ENCODE data around the gene GLYAT.

Gene GLYAT

GRCh38 chr11:58731819-58732218 is at the start of gene GLYAT:
TSS of gene GLYAT (minus strand) at chr11:58731943. CDS start at chr11:58724496, 7,447 bp downstream.
- ATAC-seq (replicated peaks; ENCODE audit: extremely low read depth, poor library complexity, severe bottlenecking) (no peak), DNase-seq (ENCODE audit: low spot score in 2 of 2) (no peak)
- Mint-ChIP-seq H3K36me3 (ENCODE audit: insufficient read depth) (no peaks in the 10 kb centered on the region), H3K4me1 (peaks cover 10% of the 10 kb centered on the region), H3K9me3 (no peaks in the 10 kb centered on the region), H3K4me3 (no peak within 1 kb of the TSS), H3K27me3 (peaks cover 29% of the 10 kb centered on the region), H3K27ac (ENCODE audit: low read depth) (no peak within 1 kb of the TSS)

- DNase-seq (ENCODE audit: low spot score in 2 of 2) (no peak), ATAC-seq (replicated peaks; ENCODE audit: extremely low read depth, poor library complexity, severe bottlenecking) (no peak)
- Mint-ChIP-seq H3K9me3 (no peaks in the 10 kb centered on the region), H3K4me3 (no peak overlapping the region), H3K27ac (ENCODE audit: low read depth) (no peak overlapping the region), H3K4me1 (no peaks in the 10 kb centered on the region), H3K36me3 (ENCODE audit: insufficient read depth) (no peaks in the 10 kb centered on the region), H3K27me3 (peaks cover 15% of the 10 kb centered on the region)
Observed at GRCh38 chr11:58781345-58781744, 49.6 kb upstream of the GLYAT start.

- no peak for DNase-seq (ENCODE audit: low spot score in 2 of 2)
- ATAC-seq (replicated peaks; ENCODE audit: extremely low read depth, poor library complexity, severe bottlenecking): no peak
- Mint-ChIP-seq H3K36me3 (ENCODE audit: insufficient read depth) (no peaks in the 10 kb centered on the region), H3K4me3 (no peak overlapping the region), H3K4me1 (no peaks in the 10 kb centered on the region), H3K27ac (ENCODE audit: low read depth) (no peak overlapping the region), H3K27me3 (peaks cover 23% of the 10 kb centered on the region), H3K9me3 (no peaks in the 10 kb centered on the region)
Observed at GRCh38 chr11:58780578-58780977, 48.8 kb upstream of the GLYAT start.

GRCh38 chr11:58776891-58777710 is 45.4 kb upstream of the GLYAT start:
- Mint-ChIP-seq H3K27ac (ENCODE audit: low read depth) (no peak overlapping the region), H3K4me3 (no peak overlapping the region), H3K27me3 (peaks cover 32% of the 10 kb centered on the region), H3K9me3 (no peaks in the 10 kb centered on the region), H3K36me3 (ENCODE audit: insufficient read depth) (no peaks in the 10 kb centered on the region), H3K4me1 (no peaks in the 10 kb centered on the region)
- ATAC-seq (replicated peaks; ENCODE audit: extremely low read depth, poor library complexity, severe bottlenecking): no peak
- DNase-seq (ENCODE audit: low spot score in 2 of 2): no peak

GRCh38 chr11:58775066-58775708 is 43.4 kb upstream of the GLYAT start:
- DNase-seq (ENCODE audit: low spot score in 2 of 2) (no peak), ATAC-seq (replicated peaks; ENCODE audit: extremely low read depth, poor library complexity, severe bottlenecking) (no peak)
- peaks cover 50% of the 10 kb centered on the region for H3K27me3 Mint-ChIP-seq
- no peak overlapping the region for H3K4me3 Mint-ChIP-seq
- H3K4me1 Mint-ChIP-seq: no peaks in the 10 kb centered on the region
- no peaks in the 10 kb centered on the region for H3K9me3 Mint-ChIP-seq
- no peak overlapping the region for H3K27ac Mint-ChIP-seq (ENCODE audit: low read depth)
- no peaks in the 10 kb centered on the region for H3K36me3 Mint-ChIP-seq (ENCODE audit: insufficient read depth)

GRCh38 chr11:58774164-58774593 is 42.4 kb upstream of the GLYAT start:
- no peak for ATAC-seq (replicated peaks; ENCODE audit: extremely low read depth, poor library complexity, severe bottlenecking)
- Mint-ChIP-seq H3K9me3 (no peaks in the 10 kb centered on the region), H3K36me3 (ENCODE audit: insufficient read depth) (no peaks in the 10 kb centered on the region), H3K4me1 (no peaks in the 10 kb centered on the region), H3K27ac (ENCODE audit: low read depth) (no peak overlapping the region), H3K4me3 (no peak overlapping the region), H3K27me3 (peaks cover 60% of the 10 kb centered on the region)
- DNase-seq (ENCODE audit: low spot score in 2 of 2): no peak

- Mint-ChIP-seq H3K36me3 (ENCODE audit: insufficient read depth) (no peaks in the 10 kb centered on the region), H3K9me3 (no peaks in the 10 kb centered on the region), H3K27me3 (peaks cover 60% of the 10 kb centered on the region), H3K4me1 (no peaks in the 10 kb centered on the region), H3K4me3 (no peak overlapping the region), H3K27ac (ENCODE audit: low read depth) (no peak overlapping the region)
- DNase-seq (ENCODE audit: low spot score in 2 of 2): no peak
- no peak for ATAC-seq (replicated peaks; ENCODE audit: extremely low read depth, poor library complexity, severe bottlenecking)
Observed at GRCh38 chr11:58773337-58773736, 41.6 kb upstream of the GLYAT start.

GRCh38 chr11:58772329-58773285 is 40.9 kb upstream of the GLYAT start:
- Mint-ChIP-seq H3K4me3 (no peak overlapping the region), H3K4me1 (no peaks in the 10 kb centered on the region), H3K9me3 (no peaks in the 10 kb centered on the region), H3K36me3 (ENCODE audit: insufficient read depth) (no peaks in the 10 kb centered on the region), H3K27ac (ENCODE audit: low read depth) (no peak overlapping the region), H3K27me3 (peaks cover 58% of the 10 kb centered on the region)
- DNase-seq (ENCODE audit: low spot score in 2 of 2) (no peak), ATAC-seq (replicated peaks; ENCODE audit: extremely low read depth, poor library complexity, severe bottlenecking) (no peak)

- Mint-ChIP-seq H3K4me1 (no peaks in the 10 kb centered on the region), H3K36me3 (ENCODE audit: insufficient read depth) (no peaks in the 10 kb centered on the region), H3K27ac (ENCODE audit: low read depth) (no peak overlapping the region), H3K4me3 (no peak overlapping the region), H3K9me3 (no peaks in the 10 kb centered on the region), H3K27me3 (peaks cover 48% of the 10 kb centered on the region)
- DNase-seq (ENCODE audit: low spot score in 2 of 2): no peak
- ATAC-seq (replicated peaks; ENCODE audit: extremely low read depth, poor library complexity, severe bottlenecking): no peak
Observed at GRCh38 chr11:58771458-58771855, 39.7 kb upstream of the GLYAT start.

GRCh38 chr11:58770627-58771457 is 39.1 kb upstream of the GLYAT start:
- Mint-ChIP-seq H3K4me3 (no peak overlapping the region), H3K27ac (ENCODE audit: low read depth) (no peak overlapping the region), H3K4me1 (no peaks in the 10 kb centered on the region), H3K36me3 (ENCODE audit: insufficient read depth) (no peaks in the 10 kb centered on the region), H3K27me3 (peaks cover 48% of the 10 kb centered on the region), H3K9me3 (no peaks in the 10 kb centered on the region)
- ATAC-seq (replicated peaks; ENCODE audit: extremely low read depth, poor library complexity, severe bottlenecking) (no peak), DNase-seq (ENCODE audit: low spot score in 2 of 2) (no peak)

GRCh38 chr11:58770166-58770565 is 38.4 kb upstream of the GLYAT start:
- Mint-ChIP-seq H3K9me3 (no peaks in the 10 kb centered on the region), H3K4me3 (no peak overlapping the region), H3K27me3 (peaks cover 51% of the 10 kb centered on the region), H3K36me3 (ENCODE audit: insufficient read depth) (no peaks in the 10 kb centered on the region), H3K27ac (ENCODE audit: low read depth) (no peak overlapping the region), H3K4me1 (no peaks in the 10 kb centered on the region)
- DNase-seq (ENCODE audit: low spot score in 2 of 2) (no peak), ATAC-seq (replicated peaks; ENCODE audit: extremely low read depth, poor library complexity, severe bottlenecking) (no peak)

- no peak overlapping the region for H3K4me3 Mint-ChIP-seq
- ATAC-seq (replicated peaks; ENCODE audit: extremely low read depth, poor library complexity, severe bottlenecking): no peak
Observed at GRCh38 chr11:58769308-58769707, 37.6 kb upstream of the GLYAT start.

More at GRCh38 chr11:58769308-58769707, 37.6 kb upstream of the GLYAT start:
- Mint-ChIP-seq H3K9me3 (no peaks in the 10 kb centered on the region), H3K4me1 (no peaks in the 10 kb centered on the region), H3K36me3 (ENCODE audit: insufficient read depth) (no peaks in the 10 kb centered on the region), H3K27me3 (peaks cover 59% of the 10 kb centered on the region), H3K27ac (ENCODE audit: low read depth) (no peak overlapping the region)
- no peak for DNase-seq (ENCODE audit: low spot score in 2 of 2)

Data from central memory CD8-positive, alpha-beta T cell (primary cell).